ENCODE measurements around the gene MFSD6. TPM values are rescaled to one million over a fixed set of nuclear protein-coding genes. Genes with fewer than 3 reads are reported as not detected.

MFSD6 gene
- polyA plus RNA-seq, 1 of the 3 experiments (the other 2 are of a cell fraction), result 15.1 TPM

- TF ChIP-seq ZBTB33 (IDR thresholded peaks at IDR 0.05; ENCODE audit: borderline replicate concordance, low read depth) (no peak), YY1 (IDR thresholded peaks at IDR 0.05; ENCODE audit: low read depth) (no peak), MEF2A (IDR thresholded peaks at IDR 0.05; ENCODE audit: borderline replicate concordance, low read depth) (no peak)
These were observed 32.1 kb upstream of the MFSD6 start (continued) for GRCh38 chr2:190376083-190376482.

- no peaks in the 10 kb centered on the region for H3K27me3 ChIP-seq (ENCODE audit: insufficient read depth)
- H2AFZ ChIP-seq (ENCODE audit: low read depth), result no peak overlapping the region
- no peaks in the 10 kb centered on the region for H3K9me3 ChIP-seq
- TF ChIP-seq ELF1 (IDR thresholded peaks at IDR 0.05), result no peak
- no peak for TF ChIP-seq USF1 (IDR thresholded peaks at IDR 0.05; ENCODE audit: borderline replicate concordance, low read depth)
- TF ChIP-seq JUND (IDR thresholded peaks at IDR 0.05), result no peak
- TF ChIP-seq IRF3 (IDR thresholded peaks at IDR 0.05; ENCODE audit: low read depth, low read length), result no peak
- H3K4me3 ChIP-seq (ENCODE audit: low read depth in 2 of 2, low read length in 1 of 2), result no peak overlapping the region
- ChIA-PET CTCF (interaction anchor here (1.3 to 1.7 kb wide), 3 partner anchors 9 to 136 kb away, joined by 3 to 10 read pairs (median 4); no protein-coding TSS in a partner anchor), POLR2A (no interaction called here)
- no peak overlapping the region for H3K27ac ChIP-seq (ENCODE audit: low read depth in 2 of 2, low read length in 1 of 2)
- WGBS (ENCODE audit: low lambda C conversion rate), result 92% methylated on average over 3 of the region's 3 CpGs
- H3K9ac ChIP-seq, result no peak overlapping the region
- no peaks in the 10 kb centered on the region; a peak in 1 of 4 replicates for H3K4me1 ChIP-seq (ENCODE audit: control insufficient read depth in 1 of 2, insufficient read depth in 2 of 2, low read depth in 1 of 2, low read length in 1 of 2)
- no peaks in the 10 kb centered on the region for H3F3A ChIP-seq (replicated peaks; ENCODE audit: insufficient read depth)
- no peak overlapping the region for H3K4me2 ChIP-seq
- H3K79me2 ChIP-seq (ENCODE audit: insufficient read depth), result no peaks in the 10 kb centered on the region
- H3K36me3 ChIP-seq (replicated peaks in 1 of 2; ENCODE audit: control insufficient read depth in 1 of 2, insufficient read depth in 2 of 2, low read length in 1 of 2), result no peaks in the 10 kb centered on the region
- DNase-seq, result no peak
- H4K20me1 ChIP-seq (ENCODE audit: insufficient read depth), result no peaks in the 10 kb centered on the region
- H3K9me2 ChIP-seq, result no peaks in the 10 kb centered on the region
These were observed 31.4 kb upstream of the MFSD6 start for GRCh38 chr2:190376591-190377245.

- H3F3A ChIP-seq (replicated peaks; ENCODE audit: insufficient read depth), result no peaks in the 10 kb centered on the region
- H4K20me1 ChIP-seq (ENCODE audit: insufficient read depth), result no peaks in the 10 kb centered on the region
- no peak overlapping the region for H3K4me2 ChIP-seq
- CTCF ChIA-PET, result no interaction called here
- no peak overlapping the region for H2AFZ ChIP-seq (ENCODE audit: low read depth)
- H3K27ac ChIP-seq (ENCODE audit: low read depth in 2 of 2, low read length in 1 of 2), result no peak overlapping the region
- WGBS (ENCODE audit: low lambda C conversion rate), result 94% methylated on average over 6 of the region's 6 CpGs
- no peak overlapping the region for H3K4me3 ChIP-seq (ENCODE audit: low read depth in 2 of 2, low read length in 1 of 2)
- POLR2A ChIA-PET, result no interaction called here
- H3K79me2 ChIP-seq (ENCODE audit: insufficient read depth), result no peaks in the 10 kb centered on the region
- no peak overlapping the region for H3K9ac ChIP-seq
- H3K9me2 ChIP-seq, result no peaks in the 10 kb centered on the region
- DNase-seq, result no peak
- H3K36me3 ChIP-seq (replicated peaks in 1 of 2; ENCODE audit: control insufficient read depth in 1 of 2, insufficient read depth in 2 of 2, low read length in 1 of 2), result no peaks in the 10 kb centered on the region
- no peaks in the 10 kb centered on the region for H3K9me3 ChIP-seq
- no peaks in the 10 kb centered on the region; a peak in 1 of 4 replicates for H3K4me1 ChIP-seq (ENCODE audit: control insufficient read depth in 1 of 2, insufficient read depth in 2 of 2, low read depth in 1 of 2, low read length in 1 of 2)
- no peaks in the 10 kb centered on the region for H3K27me3 ChIP-seq (ENCODE audit: insufficient read depth)
- TF ChIP-seq IRF3 (IDR thresholded peaks at IDR 0.05; ENCODE audit: low read depth, low read length) (no peak), CHD2 (IDR thresholded peaks at IDR 0.05; ENCODE audit: low read length, partially characterized antibody) (no peak), YY1 (IDR thresholded peaks at IDR 0.05; ENCODE audit: low read depth) (no peak), GATA2 (CRISPR knock-in tag; IDR thresholded peaks at IDR 0.05) (no peak), RAD21 (IDR thresholded peaks at IDR 0.05; ENCODE audit: low read length) (no peak), FOXJ3 (CRISPR knock-in tag; IDR thresholded peaks at IDR 0.05) (no peak), EZH2phosphoT487 (IDR thresholded peaks at IDR 0.05; ENCODE audit: borderline replicate concordance, low read depth) (no peak), FOSL2 (IDR thresholded peaks at IDR 0.05; ENCODE audit: borderline replicate concordance, low read depth) (no peak), PBX3 (IDR thresholded peaks at IDR 0.05) (no peak), CTCF (IDR thresholded peaks at IDR 0.05) (no peak), RFX5 (IDR thresholded peaks at IDR 0.05; ENCODE audit: low read length) (no peak), MXI1 (IDR thresholded peaks at IDR 0.05; ENCODE audit: low read depth, low read length) (no peak), RCOR1 (IDR thresholded peaks at IDR 0.05; ENCODE audit: low read length) (no peak)
These were observed 29.3 kb upstream of the MFSD6 start for GRCh38 chr2:190378880-190379237.
